ENCODE results near the gene CYTH4.

Gene CYTH4

GRCh38 chr22:37258005-37258752 is 24.1 kb upstream of the CYTH4 start:
- in situ Hi-C loops (cut with MboI; ENCODE audit: low sequenced_read_pairs, unreplicated experiment) = no loop called here
- no peak for TF ChIP-seq CTCF (IDR thresholded peaks at IDR 0.05; ENCODE audit: borderline replicate concordance, control extremely low read depth, extremely low read depth, insufficient read depth, missing control alignments)
- no peak for DNase-seq (ENCODE audit: low spot score)

GRCh38 chr22:37258753-37259401 is 23.4 kb upstream of the CYTH4 start:
- no peak for TF ChIP-seq CTCF (IDR thresholded peaks at IDR 0.05; ENCODE audit: borderline replicate concordance, control extremely low read depth, extremely low read depth, insufficient read depth, missing control alignments)
- DNase-seq (ENCODE audit: low spot score) = no peak
- in situ Hi-C loops (cut with MboI; ENCODE audit: low sequenced_read_pairs, unreplicated experiment) = no loop called here

DNA sequence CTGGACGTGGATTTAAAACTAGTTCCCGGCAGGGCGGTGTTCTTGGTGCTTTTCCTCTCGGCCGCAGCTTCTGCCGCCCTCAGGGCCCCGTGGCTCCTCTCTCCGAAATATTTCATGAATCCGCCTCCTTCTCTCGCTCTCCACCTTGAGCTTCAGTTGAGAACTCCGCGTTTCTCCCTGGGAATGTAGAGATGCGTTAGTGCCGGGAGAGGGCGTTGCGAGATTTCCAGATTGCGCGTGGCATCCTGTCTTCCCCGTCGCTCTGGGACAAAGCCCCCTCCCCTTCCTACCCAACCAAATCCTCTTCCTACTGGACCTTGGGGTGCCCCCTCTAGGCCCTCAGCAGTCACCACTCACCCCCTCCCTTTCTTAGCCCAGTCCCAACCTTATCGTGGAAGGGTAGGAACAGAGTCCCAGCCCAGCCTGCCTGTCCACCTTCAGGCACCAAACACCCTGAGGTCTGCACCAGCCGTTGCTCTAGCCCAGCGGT is 22.7 kb upstream of the CYTH4 start:
- DNase-seq (ENCODE audit: low spot score) = no peak
- TF ChIP-seq CTCF (IDR thresholded peaks at IDR 0.05; ENCODE audit: borderline replicate concordance, control extremely low read depth, extremely low read depth, insufficient read depth, missing control alignments) = no peak
- in situ Hi-C loops (cut with MboI; ENCODE audit: low sequenced_read_pairs, unreplicated experiment) = no loop called here

DNA sequence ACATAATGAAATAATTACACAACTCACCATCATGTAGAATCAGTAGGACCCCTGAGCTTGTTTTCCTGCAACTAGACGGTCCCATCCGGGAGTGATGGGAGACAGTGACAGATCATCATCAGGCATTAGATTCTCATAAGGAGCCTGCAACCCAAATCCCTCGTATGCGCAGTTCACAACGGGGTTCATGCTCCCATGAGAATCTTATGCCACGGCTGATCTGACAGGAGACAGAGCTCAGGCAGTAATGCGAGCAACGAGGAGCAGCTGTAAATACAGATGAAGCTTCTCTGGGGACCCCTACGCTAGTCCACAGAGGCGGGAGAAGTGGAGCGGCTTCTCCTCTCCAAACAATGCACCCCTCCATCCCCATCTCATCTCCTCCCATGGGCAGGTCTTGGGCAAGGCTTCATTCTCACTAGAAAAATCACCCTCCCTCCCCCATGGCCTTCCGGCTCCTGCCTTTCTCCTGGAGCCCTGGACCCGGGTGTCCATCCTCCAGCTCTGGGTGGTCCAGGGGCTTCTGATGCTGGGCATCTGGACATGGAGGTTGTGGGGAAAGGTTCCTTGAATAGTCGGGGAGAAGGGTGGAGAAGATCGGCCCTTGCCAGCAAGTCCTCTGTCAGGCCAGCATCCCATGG is 22.0 kb upstream of the CYTH4 start:
- DNase-seq (ENCODE audit: low spot score) = no peak
- in situ Hi-C loops (cut with MboI; ENCODE audit: low sequenced_read_pairs, unreplicated experiment) = no loop called here

DNA sequence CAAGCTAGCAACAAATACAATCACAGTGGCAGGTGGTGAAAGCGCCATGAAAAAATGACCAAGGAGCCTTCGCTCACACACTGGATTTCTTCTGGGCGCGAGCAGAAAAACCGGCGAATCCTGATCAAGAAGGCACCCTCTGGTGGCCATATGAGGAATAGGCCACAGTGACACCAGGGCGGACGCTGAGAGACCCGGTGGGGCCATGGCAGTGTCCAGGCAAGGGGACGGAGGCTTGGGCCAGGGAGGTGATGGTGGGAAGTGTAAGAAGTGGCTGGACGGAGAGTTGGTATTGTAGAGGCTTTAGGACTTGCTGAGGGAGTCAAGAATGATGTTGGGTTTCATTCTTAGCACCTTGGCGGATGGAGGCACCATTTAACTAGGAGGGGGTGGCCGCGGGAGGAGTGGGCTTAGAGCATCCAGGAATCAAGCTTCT is 21.4 kb upstream of the CYTH4 start:
- in situ Hi-C loops (cut with MboI; ENCODE audit: low sequenced_read_pairs, unreplicated experiment) = no loop called here
- DNase-seq (ENCODE audit: low spot score) = peak; percentile 83

More for the DNA sequence above, 22.0 kb upstream of the CYTH4 start:
- no peak for TF ChIP-seq CTCF (IDR thresholded peaks at IDR 0.05; ENCODE audit: borderline replicate concordance, control extremely low read depth, extremely low read depth, insufficient read depth, missing control alignments)

More for the DNA sequence above, 21.4 kb upstream of the CYTH4 start:
- TF ChIP-seq CTCF (IDR thresholded peaks at IDR 0.05; ENCODE audit: borderline replicate concordance, control extremely low read depth, extremely low read depth, insufficient read depth, missing control alignments) = peak; percentile 86

All from GM13976 (cell line).